Measurements from ENCODE around the gene TLN1.

TLN1 gene

DNA sequence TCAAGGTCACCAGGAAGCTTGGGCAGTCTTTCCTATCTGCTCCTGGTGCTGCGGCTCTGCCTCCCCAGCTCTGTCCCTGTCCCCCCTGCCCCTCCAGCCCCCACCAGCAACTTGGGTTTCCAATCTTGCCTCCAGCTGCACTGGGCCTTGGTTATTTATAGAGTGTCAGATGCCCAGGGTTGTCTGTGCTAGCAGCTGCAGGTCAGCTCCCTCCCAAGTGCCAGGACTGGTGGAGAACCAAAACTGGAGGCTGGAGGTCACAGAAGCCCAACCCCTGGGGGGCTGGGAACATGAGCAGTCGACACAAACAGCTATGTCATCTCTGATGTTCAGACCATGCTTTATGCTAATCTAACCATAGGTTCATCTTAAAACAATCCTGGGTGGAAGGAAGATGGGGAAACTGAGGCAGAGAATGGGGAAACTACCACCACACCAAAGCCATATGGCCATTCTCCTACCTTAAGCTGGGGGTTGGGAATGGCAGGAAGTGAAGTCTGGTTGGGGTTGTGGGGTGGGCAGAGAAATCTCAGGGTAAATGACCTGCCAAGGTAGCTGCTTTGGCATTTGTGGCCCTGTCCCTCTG, 43.9 kb downstream of the TLN1 start:
- peak overlapping the region; percentile 96 for H3K27ac ChIP-seq
- H3K4me3 ChIP-seq: peak overlapping the region; percentile 82
- TF ChIP-seq, protein P1, sequence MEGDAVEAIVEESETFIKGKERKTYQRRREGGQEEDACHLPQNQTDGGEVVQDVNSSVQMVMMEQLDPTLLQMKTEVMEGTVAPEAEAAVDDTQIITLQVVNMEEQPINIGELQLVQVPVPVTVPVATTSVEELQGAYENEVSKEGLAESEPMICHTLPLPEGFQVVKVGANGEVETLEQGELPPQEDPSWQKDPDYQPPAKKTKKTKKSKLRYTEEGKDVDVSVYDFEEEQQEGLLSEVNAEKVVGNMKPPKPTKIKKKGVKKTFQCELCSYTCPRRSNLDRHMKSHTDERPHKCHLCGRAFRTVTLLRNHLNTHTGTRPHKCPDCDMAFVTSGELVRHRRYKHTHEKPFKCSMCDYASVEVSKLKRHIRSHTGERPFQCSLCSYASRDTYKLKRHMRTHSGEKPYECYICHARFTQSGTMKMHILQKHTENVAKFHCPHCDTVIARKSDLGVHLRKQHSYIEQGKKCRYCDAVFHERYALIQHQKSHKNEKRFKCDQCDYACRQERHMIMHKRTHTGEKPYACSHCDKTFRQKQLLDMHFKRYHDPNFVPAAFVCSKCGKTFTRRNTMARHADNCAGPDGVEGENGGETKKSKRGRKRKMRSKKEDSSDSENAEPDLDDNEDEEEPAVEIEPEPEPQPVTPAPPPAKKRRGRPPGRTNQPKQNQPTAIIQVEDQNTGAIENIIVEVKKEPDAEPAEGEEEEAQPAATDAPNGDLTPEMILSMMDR (IDR thresholded peaks at IDR 0.05): no peak
- no peak for DNase-seq (ENCODE audit: low spot score)

DNA sequence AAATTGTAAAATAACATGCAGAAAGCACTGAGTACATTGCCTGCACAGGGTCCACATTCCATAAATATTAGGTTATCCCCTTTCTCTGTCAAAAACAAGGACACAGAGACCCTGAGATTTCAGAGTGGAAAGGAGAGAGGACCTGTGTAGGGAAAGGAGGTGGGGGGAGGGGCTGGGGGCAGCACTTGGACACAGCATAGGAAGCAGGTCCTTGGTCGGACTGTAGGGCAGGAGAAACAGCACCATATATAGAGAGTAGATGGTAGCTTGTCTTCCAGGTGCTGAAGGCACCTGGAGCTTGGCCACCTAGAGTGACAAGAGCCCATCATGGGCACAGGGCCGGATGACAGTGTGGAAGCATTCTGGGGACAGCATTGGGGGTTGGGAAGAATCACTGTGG, 44.7 kb downstream of the TLN1 start:
- TF ChIP-seq, protein P1 (IDR thresholded peaks at IDR 0.05): no peak
- Histone ChIP-seq H3K4me3 (peak overlapping the region; percentile 82), H3K27ac (peak overlapping the region; percentile 96)
- no peak for DNase-seq (ENCODE audit: low spot score)

DNA sequence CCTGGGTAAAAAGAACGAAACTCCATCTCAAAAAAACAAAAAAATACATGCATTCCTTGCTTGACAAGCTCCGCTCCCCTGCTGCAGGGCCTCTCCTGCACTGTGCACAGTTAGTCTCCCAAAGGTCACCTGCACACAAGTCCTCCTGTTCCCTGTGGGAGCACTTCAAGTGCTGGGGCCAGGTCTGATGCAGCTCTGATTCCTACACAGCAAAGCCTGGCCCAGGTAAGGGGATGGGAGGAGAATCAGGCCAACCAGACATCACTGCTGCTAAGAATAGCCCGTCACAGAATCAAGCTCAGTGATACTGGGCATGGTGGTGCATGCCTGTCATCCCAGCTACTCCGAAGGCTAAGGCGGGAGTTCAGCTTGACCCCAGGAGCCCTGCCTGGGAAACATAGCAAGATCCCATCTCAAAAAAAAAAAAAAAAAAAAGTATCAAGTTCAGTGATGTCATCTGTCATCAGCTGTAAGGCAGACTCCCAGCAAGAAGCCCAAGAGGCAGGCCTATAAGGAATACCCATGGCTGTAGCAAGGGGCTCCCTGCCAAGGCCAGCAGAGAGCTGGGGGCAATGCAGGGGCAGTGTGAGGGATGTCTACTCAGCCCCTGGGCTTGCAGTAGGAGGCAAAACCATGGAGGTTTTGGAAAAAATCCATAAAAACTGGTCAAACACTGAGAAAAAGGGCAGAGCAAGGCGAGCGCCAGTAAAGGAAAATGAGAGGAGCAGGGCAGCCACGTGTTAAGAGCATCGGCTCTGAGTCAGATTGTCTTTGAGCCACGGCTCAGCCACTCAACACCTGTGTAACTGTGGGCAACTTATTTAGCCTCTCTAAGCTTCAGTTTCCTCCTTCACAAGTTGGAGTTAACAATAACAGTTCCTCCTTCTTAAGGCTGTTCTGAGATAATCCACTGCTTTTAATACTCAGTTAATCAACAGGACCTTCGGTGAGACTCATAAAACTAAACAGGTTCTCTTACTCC, 45.5 kb downstream of the TLN1 start:
- no peak for DNase-seq (ENCODE audit: low spot score)
- H3K4me3 ChIP-seq: peak overlapping the region; percentile 82
- TF ChIP-seq, protein P1 (IDR thresholded peaks at IDR 0.05): no peak
- H3K27ac ChIP-seq: peak overlapping the region; percentile 96

DNA sequence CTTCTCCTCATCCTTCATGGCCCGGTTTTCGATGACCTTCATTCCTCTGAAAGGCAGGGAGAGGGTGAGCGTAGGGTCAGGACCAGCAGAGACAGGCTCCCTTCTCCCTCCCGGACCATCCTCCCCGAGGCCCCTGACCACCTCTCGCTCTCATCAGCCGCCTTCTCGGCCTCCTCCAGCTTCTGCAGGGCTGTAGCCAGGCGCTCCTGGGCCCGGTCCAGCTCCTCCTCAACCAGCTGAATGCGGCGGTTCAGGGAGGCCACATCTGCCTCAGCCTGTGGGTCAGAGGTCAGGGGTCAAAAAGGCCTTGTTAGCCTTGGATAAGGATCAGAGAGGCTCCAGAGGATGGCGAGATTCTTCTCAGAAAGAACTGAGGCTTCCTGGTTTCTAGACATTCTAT, 46.5 kb downstream of the TLN1 start:
- Histone ChIP-seq H3K27ac (peak overlapping the region; percentile 96), H3K4me3 (peak overlapping the region; percentile 82)
- TF ChIP-seq, protein P1 (IDR thresholded peaks at IDR 0.05): no peak
- no peak for DNase-seq (ENCODE audit: low spot score)

DNA sequence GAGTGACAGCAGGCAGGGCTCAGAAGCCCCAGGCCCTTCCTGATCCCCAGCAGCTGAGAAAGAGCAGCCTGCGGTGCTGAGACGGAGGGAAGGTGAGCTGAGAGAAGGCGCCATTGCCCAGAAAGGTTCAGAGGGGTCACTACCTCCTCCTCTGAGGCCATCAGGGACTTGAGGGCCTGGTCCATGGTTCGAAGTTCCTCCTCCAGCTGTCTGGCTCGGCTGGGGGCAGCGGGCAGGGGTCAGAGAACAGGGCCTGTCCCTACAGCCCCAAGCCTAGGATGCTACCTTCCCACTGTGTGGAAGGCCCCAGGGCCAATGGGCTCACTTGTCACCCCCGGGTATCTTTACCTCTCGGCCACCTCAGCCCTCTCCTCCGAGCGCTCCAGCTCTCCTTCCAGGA, 47.1 kb downstream of the TLN1 start:
- H3K4me3 ChIP-seq: peak overlapping the region; percentile 82
- TF ChIP-seq, protein P1 (IDR thresholded peaks at IDR 0.05): no peak
- peak overlapping the region; percentile 96 for H3K27ac ChIP-seq
- DNase-seq (ENCODE audit: low spot score): no peak

DNA sequence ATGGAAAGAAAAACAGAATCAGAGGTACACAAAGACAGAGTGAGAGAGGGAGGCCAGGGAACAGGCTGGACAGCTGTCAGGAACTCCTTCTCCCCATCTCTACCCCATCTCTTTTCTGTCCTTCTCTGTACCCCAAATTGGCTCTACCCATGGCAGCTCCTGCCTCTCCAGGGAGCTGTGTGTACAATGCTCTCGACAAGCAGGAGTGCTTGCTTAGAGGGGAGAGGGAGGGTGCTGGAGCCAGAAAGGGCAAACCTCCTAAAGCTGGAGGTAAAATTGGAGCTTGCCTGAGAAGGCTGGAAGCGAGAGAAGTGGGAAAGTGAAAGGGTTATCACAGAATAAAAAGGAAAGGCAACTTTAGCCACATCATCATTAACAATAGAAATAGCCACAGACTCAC, 48.7 kb downstream of the TLN1 start:
- no peak for DNase-seq (ENCODE audit: low spot score)
- peak overlapping the region; percentile 96 for H3K27ac ChIP-seq
- peak overlapping the region; percentile 82 for H3K4me3 ChIP-seq
- TF ChIP-seq, protein P1 (IDR thresholded peaks at IDR 0.05): no peak

Measured in coronary artery (tissue), 2 donors.